ENCODE data around the gene SLC25A39. TPM values are rescaled to one million over a fixed set of nuclear protein-coding genes. Genes with fewer than 3 reads are reported as not detected.
"Not testable (repeated sequence)": the region's sequence is repeated elsewhere in the genome, so short reads cannot be mapped to it uniquely, and the experiment has no call there.

The SLC25A39 gene
- total and polyA plus RNA-seq, 2 donors (not counting 1 experiment from before 2014, with no cell fraction given), result 35.3 to 70.2 TPM

DNA sequence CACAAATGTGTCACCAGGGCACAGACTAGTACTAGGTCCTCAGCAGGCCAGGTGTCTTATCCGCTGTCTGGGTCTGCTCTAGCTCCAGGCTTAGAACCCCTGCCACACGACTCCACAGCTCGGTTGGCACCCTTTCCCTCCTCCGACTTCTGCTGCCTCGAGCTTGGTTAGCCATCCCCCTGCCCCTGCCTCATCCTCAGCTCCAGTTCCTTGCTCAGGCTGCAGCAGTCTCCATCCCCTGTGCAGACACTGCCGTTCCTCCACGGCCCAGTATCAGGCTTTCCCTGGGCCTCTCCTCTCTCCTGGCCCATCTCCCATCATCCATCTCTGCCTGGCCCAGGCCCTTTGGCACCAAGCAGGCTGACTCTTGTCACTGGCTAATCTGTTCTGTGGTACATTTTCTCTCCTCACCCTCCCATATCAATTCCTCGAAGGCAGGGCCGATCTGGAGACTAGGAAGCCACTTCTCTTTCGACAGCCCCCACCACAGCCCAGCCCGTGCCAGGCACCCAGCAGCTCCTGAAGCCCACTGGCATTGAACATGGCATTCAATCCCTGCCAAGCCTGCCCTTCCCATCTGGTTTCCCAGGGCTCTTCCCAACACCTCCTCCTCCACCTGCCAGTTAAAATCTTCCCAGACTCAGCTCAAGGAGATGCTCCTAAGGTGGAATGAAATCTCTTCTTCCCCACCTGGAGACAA, 19.0 kb upstream of the SLC25A39 start:
- H2AFZ ChIP-seq (ENCODE audit: low read length), result no peak overlapping the region
- TF ChIP-seq EZH2 (IDR thresholded peaks at IDR 0.05; ENCODE audit: low read length, missing control alignments), result no peak
- TF ChIP-seq, protein P1, sequence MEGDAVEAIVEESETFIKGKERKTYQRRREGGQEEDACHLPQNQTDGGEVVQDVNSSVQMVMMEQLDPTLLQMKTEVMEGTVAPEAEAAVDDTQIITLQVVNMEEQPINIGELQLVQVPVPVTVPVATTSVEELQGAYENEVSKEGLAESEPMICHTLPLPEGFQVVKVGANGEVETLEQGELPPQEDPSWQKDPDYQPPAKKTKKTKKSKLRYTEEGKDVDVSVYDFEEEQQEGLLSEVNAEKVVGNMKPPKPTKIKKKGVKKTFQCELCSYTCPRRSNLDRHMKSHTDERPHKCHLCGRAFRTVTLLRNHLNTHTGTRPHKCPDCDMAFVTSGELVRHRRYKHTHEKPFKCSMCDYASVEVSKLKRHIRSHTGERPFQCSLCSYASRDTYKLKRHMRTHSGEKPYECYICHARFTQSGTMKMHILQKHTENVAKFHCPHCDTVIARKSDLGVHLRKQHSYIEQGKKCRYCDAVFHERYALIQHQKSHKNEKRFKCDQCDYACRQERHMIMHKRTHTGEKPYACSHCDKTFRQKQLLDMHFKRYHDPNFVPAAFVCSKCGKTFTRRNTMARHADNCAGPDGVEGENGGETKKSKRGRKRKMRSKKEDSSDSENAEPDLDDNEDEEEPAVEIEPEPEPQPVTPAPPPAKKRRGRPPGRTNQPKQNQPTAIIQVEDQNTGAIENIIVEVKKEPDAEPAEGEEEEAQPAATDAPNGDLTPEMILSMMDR (conservative IDR thresholded peaks at IDR 0.05 in 1 of 2, IDR thresholded peaks at IDR 0.05 in 1 of 2; ENCODE audit: low read depth in 1 of 2, low read length in 2 of 2), result no peak
- H3K27ac ChIP-seq (ENCODE audit: insufficient read depth, low read length), result no peak overlapping the region
- H3K4me2 ChIP-seq (ENCODE audit: extremely low read depth, insufficient read depth, low read length), result no peak overlapping the region
- H3K4me1 ChIP-seq (ENCODE audit: control insufficient read depth, extremely low read depth, insufficient read depth, low read length), result no peaks in the 10 kb centered on the region
- no peaks in the 10 kb centered on the region for H4K20me1 ChIP-seq (ENCODE audit: control insufficient read depth, extremely low read depth, insufficient read depth, low read length)
- no peaks in the 10 kb centered on the region for H3K36me3 ChIP-seq (ENCODE audit: control insufficient read depth, insufficient read depth, low read length)
- no peak for DNase-seq (ENCODE audit: low read depth in 2 of 2)
- no peaks in the 10 kb centered on the region for H3K9me3 ChIP-seq (ENCODE audit: control insufficient read depth, insufficient read depth, low read depth, low read length)
- peaks cover 7% of the 10 kb centered on the region for H3K79me2 ChIP-seq (ENCODE audit: control insufficient read depth, insufficient read depth, low read length)
- H3K9ac ChIP-seq (ENCODE audit: insufficient read depth, low read length), result no peak overlapping the region
- no peak overlapping the region for H3K4me3 ChIP-seq (replicated peaks in 1 of 4; ENCODE audit: control extremely low read depth in 1 of 4, insufficient read depth in 1 of 4, low read depth in 3 of 4, low read length in 4 of 4)
- H3K27me3 ChIP-seq (ENCODE audit: control insufficient read depth, insufficient read depth, low read length), result no peaks in the 10 kb centered on the region

- not testable (repeated sequence) for H3K4me1 ChIP-seq (ENCODE audit: control insufficient read depth, extremely low read depth, insufficient read depth, low read length); H3K79me2 ChIP-seq (ENCODE audit: control insufficient read depth, insufficient read depth, low read length); H3K9me3 ChIP-seq (ENCODE audit: control insufficient read depth, insufficient read depth, low read depth, low read length); H4K20me1 ChIP-seq (ENCODE audit: control insufficient read depth, extremely low read depth, insufficient read depth, low read length); H3K9ac ChIP-seq (ENCODE audit: insufficient read depth, low read length); H2AFZ ChIP-seq (ENCODE audit: low read length); H3K4me2 ChIP-seq (ENCODE audit: extremely low read depth, insufficient read depth, low read length); H3K27me3 ChIP-seq (ENCODE audit: control insufficient read depth, insufficient read depth, low read length); H3K4me3 ChIP-seq (replicated peaks in 1 of 4; ENCODE audit: control extremely low read depth in 1 of 4, insufficient read depth in 1 of 4, low read depth in 3 of 4, low read length in 4 of 4); DNase-seq (ENCODE audit: low read depth in 2 of 2); H3K27ac ChIP-seq (ENCODE audit: insufficient read depth, low read length); H3K36me3 ChIP-seq (ENCODE audit: control insufficient read depth, insufficient read depth, low read length)
Measured at GRCh38 chr17:44340553-44340952, 15.9 kb upstream of the SLC25A39 start.

DNA sequence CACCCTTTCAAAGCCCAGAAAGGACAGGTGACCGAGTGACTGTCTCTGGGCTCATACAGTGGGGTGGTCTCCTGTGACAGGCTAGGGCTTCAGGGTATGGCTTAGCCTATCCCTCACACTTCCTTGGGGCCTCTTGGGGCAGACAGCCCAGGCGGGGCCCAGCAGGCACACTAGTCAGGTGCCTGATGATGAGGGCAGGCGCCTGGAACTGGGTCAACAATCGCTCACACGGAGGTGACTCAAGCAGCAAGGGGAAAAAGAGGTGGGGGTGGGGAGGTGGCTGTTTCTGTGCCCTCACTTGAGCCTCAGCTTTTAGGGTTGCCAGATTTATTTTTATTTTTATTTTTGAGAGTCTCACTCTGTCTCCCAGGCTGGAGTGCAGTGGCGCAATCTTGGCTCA, 14.1 kb upstream of the SLC25A39 start:
- Histone ChIP-seq H3K4me2 (ENCODE audit: extremely low read depth, insufficient read depth, low read length) (no peak overlapping the region), H3K79me2 (ENCODE audit: control insufficient read depth, insufficient read depth, low read length) (no peaks in the 10 kb centered on the region), H4K20me1 (ENCODE audit: control insufficient read depth, extremely low read depth, insufficient read depth, low read length) (no peaks in the 10 kb centered on the region), H3K27me3 (ENCODE audit: control insufficient read depth, insufficient read depth, low read length) (no peaks in the 10 kb centered on the region), H3K9ac (ENCODE audit: insufficient read depth, low read length) (no peak overlapping the region), H2AFZ (ENCODE audit: low read length) (no peak overlapping the region), H3K4me1 (ENCODE audit: control insufficient read depth, extremely low read depth, insufficient read depth, low read length) (no peaks in the 10 kb centered on the region), H3K9me3 (ENCODE audit: control insufficient read depth, insufficient read depth, low read depth, low read length) (no peaks in the 10 kb centered on the region), H3K36me3 (ENCODE audit: control insufficient read depth, insufficient read depth, low read length) (no peaks in the 10 kb centered on the region), H3K27ac (ENCODE audit: insufficient read depth, low read length) (no peak overlapping the region), H3K4me3 (replicated peaks in 1 of 4; ENCODE audit: control extremely low read depth in 1 of 4, insufficient read depth in 1 of 4, low read depth in 3 of 4, low read length in 4 of 4) (no peak overlapping the region)
- no peak for DNase-seq (ENCODE audit: low read depth in 2 of 2)
- TF ChIP-seq, protein P1 (conservative IDR thresholded peaks at IDR 0.05 in 1 of 2, IDR thresholded peaks at IDR 0.05 in 1 of 2; ENCODE audit: low read depth in 1 of 2, low read length in 2 of 2), result no peak
- TF ChIP-seq EZH2 (IDR thresholded peaks at IDR 0.05; ENCODE audit: low read length, missing control alignments), result no peak
